GM19035 (cell line): ENCODE measurements around the gene PEF1.
A peak's percentile ranks its signal among the peaks of the same experiment; 100 is the strongest.
"Not testable (repeated sequence)": the region's sequence is repeated elsewhere in the genome, so short reads cannot be mapped to it uniquely, and the experiment has no call there.

Experiments used
- ATAC-seq: cut with Tn5 transposase; IDR thresholded peaks from one replicate; pipeline ENCODE4 v1.9.1; 2021; ENCODE audit not compliant: unreplicated experiment

The PEF1 gene

DNA sequence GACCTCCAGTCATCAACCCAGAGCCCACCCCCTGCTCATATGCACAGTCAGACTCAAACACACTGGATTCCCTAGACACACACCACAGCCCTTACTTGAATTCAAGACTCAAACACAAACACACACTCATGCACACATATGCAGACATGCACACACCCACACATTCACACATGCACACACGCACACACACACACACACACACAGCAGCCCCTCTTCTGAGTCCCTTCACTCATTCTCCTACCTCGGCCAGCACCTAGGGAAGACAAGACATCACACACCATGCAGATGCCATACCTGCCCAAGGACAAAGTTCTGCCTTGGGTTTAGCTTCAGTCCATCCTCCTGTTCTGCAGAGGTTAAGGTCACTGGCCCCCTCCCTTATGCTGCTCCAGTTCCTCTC lies 28.7 kb downstream of the PEF1 start:
- no peak for ATAC-seq

DNA sequence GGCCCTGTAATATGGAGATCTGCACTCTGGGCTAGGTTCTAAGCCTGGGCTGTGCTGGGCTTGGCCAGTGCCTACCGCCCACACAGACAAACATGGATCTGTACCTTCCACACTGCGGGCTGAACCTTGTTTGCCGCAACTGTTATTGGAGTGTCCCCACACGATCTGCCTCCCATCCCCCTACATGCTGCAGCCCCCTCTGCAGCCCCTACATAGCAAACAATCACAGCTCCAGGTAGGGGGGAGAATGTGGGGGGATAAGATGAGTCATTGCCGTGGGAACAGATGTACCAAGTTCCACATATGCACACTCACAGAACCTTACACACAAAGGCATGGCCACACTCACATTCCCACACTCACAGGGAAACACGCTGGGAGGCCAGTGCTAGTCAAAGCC lies 29.3 kb downstream of the PEF1 start:
- no peak for ATAC-seq

DNA sequence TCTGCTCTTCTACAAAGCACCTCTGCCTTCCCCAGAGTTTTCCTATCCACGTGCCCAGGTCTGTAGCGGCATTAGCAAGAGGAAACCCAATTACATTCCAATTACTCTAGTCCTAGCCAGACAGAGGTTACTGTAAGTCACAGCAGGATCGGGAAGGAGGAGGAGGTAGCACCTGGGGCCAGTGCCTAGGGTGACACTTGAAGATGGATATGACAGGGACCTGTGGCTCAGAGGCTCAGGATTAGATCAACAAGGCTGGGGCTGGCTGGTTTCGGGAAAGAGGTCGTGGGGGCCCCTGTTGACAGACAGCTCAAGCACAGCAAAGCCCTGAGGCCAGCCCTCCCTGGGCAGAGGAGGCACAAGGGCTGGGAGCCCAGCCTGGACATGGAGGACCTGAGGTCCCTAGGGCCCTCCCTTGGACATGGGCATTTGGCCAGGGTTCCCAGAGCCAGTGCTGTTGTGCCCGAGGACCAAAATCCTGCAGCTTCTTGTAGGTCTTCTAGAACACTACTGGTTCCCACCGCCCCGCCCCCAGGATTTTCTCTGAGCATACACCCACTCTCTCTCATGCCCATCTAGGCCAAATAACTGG lies 30.2 kb downstream of the PEF1 start:
- no peak for ATAC-seq

DNA sequence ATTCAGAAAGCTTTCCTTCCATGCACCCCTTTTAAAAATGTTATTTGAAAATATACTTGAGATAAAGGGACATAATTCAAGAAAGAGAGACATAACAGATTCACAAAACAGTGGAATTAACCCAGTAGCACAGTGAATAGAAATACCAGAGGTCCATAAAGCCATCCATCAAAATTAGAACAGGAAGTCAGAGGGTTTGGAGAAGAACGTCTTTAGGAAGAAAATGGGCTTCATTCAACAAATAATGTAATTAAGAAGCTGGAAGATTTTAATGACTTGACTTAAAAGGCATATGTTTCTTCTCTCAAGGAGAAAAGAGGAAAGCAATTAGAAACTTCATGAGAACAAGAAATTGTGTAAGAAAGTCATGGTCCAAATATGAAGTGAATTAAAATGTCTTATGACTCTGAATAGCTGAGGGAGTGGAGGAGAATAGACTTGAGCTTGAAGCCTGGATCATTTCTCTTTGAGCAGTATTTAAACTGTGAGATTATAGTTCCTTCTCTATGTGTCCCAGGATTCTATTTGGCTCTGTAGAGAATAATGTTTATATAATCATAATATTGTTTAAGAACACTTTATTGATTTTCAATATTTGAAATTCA lies 35.1 kb downstream of the PEF1 start:
- ATAC-seq: no peak

DNA sequence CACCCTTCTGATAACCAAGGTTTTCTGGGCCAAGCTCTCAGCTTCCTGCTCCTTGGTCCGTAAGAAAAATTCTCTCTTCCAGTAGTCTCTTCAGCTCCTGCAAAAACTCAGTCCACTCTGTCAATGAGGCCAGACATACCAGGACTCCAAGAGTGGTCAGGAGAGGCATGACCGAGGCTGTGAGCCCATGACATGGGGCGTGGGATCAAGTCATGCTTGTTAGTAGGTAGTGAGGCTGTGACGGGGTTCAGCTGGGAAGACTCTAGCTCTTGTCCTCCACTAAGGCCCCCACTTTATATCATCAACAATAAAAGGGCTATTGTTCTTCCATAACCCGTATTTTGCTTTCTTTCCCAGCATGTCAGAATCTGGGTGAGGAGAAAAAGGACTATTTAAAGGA lies 37.3 kb downstream of the PEF1 start:
- no peak for ATAC-seq

DNA sequence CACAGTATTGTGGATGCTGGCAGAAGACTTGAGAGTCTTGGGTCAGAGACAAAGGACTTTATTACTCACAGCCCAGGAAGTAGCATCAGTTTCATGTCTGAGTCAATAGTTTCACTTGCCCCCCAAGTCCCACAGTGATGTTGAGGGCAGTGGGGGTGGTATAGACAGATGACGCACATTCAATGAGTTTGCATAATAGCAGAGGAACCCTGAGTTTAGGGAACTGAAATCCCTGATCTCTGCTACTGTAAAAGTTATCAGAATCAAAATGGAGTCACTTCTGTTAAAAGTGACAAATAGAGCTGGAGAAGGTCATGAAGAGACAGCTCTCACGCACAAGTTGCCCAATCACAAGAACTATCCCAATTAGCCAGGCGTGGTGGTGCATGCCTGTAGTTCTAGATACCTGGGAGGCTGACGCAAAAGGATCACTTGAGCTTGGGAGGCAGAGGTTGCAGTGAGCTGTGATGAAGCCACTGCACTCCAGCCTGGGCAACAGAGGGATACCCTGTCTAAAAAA lies 38.7 kb downstream of the PEF1 start:
- peak; percentile 94 for ATAC-seq

DNA sequence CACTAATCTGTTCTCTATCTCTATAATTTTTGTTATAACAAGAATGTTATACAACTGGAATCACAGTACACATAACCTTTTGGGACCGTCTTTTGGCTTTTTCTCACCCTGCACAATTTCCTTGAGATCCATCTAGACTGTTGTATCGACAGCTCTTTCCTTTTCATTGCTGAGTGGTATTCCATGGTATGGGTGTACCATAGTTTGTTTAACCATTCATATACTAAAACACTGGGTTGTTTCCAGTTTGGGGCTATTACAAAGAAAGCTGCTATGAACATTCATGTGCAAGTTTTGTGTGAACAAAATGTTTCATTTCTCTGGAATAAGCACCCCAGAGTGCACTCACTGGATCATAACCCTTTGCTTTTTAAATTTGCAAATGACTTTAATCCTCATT lies 42.6 kb downstream of the PEF1 start:
- no peak for ATAC-seq

DNA sequence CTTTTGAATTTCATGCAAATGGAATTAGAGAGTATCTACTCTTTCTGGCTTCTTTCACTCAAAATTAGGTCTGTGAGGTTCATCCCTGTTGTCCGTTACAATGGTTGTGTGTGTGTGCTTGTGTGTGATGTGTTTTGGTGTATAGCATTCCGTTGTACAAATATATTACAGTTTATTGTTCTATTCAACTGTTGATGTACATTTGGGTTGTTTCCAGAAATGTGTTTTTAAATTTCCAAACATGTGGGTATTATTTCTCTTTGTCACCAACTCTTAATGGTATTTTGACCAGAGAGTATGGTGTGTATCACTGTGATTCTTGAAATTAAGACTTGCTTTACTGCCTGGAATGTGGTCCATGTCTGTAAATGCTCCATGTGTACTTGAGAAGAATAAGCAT lies 44.0 kb downstream of the PEF1 start:
- no peak for ATAC-seq

DNA sequence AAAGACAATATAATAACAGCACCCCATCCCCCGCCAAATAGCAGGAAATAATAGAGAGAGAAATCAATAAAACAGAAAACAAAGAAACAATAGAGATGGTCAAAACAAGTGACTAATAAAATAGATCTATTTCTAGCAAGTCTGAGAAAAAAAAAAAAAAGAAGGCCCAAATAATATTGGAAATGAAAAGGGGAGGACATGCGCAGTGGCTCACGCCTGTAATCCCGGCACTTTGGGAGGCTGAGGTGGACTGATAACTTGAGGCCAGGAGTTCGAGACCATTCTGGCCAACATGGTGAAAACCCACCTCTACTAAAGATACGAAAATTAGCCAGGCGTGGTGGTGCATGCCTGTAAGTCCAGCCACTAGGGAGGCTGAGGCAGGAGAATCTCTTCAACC lies 45.7 kb downstream of the PEF1 start:
- ATAC-seq: no peak

DNA sequence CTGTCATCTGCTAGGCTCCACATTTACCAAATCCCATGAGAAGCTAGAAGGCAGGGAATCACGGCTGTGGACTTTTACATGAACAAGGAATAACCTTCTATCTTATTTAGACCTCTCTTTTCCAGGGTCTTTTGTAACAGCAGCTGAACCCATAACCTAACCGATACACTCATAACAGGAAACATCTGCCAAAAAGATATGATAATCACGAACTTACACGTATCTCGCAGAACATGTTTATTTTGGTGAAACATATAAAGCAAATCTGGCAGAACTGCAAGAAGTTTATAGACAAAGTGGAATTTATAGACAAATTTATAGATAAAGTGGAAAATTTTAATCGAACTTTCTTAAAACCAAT lies 48.0 kb downstream of the PEF1 start:
- no peak for ATAC-seq

DNA sequence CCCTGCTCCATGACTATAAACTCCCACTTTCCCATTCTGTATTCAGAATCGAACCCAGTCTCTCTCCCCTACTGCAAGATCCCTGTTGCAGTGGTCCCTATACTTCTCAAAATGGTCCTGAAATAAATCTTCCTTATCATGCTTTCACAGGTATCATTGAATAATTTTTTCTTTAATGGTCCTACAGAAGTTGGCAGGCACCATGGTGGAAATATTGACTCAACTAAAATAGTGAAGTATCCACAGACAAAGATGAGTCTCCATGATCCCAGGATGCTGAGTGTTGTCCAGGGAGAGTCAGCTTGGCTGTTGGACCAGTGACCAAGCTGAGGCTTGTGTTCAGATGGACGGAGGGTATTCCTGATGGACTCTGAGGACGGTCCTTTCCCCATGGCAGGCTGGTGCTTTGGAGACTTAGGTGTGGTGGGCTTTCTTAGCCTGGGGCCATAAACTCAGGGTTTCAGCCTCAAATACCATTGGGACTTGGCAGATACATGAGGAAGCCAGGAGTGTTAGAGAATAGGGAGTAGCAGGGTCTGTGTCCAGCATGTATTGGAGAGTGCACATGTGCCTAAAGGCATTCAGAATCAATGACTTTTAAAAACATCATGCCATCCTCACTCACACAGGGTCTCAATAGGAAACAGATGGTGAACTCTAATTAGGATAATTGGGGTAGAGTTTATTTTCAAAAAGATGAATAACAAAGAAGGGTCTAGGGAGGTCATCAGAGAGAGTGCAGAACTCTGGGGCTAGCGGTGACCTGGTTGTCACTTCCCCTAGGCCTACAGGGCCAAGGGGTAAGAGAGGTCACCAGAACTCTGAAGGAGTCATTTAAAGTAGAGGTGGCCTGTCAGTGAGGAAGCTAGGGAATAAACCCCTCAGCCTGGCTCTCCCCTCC lies 48.6 kb downstream of the PEF1 start:
- no peak for ATAC-seq

DNA sequence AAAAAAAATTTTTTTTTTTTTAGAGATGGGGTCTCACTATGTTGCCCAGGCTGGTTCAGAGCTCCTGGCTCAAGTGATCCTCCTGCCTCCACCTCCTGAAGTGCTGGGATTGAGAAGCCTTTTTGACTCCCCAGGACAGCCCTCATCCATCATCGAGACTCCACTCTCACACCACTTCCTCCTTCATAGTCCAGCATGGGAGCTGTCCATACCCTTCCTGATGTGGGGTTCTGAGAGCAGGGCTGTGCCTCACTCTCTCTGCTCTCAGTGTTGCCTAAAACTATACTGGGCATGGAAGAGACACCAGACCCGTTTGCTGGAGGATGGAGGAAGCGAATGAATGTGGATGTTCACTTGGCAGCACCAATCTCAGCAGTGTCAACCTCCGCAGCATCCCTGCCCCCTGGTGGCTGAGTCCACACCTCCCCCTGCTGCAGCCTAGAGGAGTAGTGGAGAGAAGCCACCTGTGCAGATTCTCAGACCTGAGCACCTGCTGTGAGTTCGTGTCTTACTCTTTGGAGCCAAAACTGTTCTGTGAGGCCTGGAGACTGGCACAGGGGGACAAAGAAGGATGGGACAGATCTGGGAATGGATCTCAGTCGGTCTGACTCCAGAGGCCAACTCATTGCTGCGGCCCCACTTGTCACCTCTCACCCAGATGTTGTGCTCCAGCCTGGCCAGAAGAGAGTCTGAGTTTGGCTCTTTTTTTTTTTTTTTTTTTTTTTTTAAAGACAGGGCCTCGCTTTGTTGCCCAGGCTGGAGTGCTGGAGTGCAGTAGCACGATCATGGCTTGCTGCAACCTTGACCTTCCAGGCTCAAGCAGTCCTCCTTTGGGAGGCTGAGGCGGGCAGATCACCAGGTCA lies 50.7 kb downstream of the PEF1 start:
- ATAC-seq: no peak

DNA sequence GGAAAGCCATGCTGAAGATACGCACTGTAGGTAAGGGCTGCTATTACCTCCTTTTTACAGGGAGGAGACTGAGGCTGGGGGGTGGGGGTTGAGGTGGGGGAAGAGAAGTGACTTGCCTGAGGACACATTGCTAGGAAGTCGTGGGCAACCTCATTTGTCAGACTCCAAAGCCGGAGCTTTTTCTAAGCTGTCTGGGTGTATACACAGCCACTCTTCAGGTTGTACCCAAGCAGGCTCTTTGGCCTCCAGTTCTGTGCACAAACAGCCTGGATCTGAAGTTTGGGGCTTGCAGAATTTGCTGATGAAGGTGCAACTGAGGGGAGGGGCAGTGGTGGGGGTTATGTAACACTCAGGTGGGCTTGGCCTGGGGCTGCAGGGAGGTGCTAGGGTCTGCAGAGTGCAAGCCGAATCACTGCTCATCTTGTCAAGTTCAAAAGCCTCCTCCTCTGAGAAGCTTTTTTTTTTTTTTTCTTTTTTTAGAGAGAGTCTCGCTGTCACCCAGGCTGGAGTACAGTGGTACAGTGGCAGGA lies 51.5 kb downstream of the PEF1 start:
- ATAC-seq: no peak

DNA sequence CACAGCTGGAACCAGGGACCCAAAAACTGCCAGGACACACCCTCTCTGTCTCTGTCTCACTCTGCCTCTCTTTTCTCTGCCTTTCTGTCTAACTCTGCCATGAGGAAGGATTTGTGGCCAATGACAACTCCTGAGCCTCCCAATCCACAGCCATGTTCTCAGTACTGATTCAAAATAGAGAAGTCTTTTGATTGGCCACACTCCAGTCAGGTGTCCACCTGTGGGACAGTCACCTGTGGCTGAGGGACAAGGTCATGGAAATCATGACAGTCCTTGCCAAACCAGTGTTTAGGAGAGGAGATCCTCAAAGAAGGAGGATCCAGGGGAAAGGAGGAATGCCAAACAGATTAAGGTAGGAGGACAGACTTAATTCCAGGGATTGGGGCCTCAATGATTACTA lies 52.5 kb downstream of the PEF1 start:
- no peak for ATAC-seq

DNA sequence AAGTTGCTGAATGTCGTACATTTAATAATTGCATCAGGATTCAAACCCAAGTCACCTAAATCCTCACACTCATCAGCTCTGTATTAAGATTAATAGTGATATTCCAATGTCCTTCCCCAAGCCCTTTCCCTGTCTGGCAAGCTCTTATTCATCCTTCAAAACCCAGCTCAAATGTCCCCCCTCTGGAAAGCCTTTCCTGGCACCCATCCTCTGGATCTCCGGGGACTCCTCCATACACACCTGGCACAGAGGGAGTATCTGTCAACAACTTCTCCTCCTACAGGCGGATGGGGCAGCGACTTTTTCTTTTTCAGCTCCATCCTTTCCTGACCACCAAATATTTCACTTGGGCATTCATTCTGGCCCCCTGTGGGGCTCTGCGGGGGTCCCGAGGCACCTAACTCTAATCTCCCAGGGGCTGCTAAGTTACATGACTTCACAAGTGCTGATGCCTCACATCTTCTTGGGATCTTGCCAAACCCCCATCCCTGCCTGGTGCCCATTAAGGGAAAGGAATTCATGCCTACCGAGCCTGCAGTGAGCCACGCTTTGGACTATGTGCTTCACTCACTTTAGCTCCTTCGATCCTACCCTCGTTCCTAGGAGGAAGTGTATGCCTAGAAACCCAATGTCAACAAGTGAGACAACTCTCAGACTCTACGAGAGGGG lies 53.1 kb downstream of the PEF1 start:
- ATAC-seq: no peak

DNA sequence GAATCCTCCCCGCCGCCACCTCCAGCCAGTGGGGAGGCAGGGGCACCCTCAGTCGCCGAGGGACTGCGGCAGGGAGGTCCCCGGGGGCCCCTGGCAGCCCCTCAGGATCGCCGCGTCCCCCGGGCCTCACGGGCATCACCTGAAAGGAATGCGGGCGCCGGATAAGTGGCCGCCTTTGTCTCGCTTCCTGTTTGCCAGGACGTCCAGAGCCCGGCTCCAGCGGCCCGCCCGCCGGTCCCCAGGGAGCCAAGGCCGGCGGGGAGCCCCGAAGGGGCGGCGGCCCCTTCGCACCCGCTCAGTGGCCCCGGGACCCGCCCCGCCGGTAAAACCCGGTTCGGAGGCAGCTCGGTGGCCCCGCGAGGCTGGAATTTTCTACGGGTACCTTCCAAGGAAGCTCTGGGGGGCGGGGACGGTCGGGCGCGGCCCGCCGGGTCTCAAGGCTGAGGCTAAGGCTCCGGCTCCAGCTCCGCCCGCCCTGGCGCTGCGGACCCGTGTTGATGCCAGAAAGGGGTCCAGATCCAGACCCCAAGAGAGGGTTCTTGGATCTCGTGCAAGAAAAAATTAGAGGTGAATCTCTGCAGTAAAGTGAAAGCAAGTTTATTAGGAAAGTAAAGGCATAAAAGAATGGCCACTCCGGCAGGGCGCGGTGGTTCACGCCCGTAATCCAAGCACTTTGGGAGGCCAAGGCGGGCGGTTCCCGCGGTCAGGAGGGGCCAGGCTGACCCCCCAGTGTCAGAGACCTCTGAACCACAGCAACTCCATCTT lies 55.7 kb downstream of the PEF1 start:
- ATAC-seq: no peak

DNA sequence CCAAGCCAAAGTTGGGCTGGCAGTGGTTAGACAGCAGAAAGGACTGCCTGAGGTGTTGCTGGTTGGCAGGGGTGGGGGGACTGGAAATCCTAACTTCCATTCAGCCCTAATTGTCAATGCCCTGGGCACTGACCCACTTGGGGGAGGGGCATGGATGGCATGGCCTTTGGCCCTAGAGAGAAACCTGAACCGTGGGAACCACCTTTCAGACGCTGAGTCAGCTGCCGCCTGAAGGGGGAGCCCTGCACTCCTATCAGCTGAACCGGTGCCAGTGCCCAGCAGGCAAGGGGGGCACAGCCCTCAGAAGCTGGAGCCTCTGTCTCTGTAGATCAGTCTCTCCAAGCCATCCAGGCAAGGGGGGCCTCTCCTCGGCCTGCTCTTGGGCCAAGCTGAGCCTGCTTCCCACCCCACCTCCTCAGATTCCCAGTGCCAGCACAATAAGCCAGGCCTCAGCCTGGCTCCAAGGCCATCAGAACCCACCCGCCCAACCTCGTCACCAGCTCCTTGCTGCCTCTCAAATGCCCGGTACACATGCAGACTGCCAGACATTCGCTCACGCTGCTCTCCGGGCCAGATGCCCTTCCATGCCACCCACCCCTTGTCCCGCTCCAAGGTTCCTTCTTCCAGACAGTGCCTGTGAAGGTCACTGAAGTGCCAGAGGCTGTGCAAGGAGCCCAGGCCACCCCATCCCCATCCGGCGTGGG lies 56.8 kb downstream of the PEF1 start:
- ATAC-seq: no peak

DNA sequence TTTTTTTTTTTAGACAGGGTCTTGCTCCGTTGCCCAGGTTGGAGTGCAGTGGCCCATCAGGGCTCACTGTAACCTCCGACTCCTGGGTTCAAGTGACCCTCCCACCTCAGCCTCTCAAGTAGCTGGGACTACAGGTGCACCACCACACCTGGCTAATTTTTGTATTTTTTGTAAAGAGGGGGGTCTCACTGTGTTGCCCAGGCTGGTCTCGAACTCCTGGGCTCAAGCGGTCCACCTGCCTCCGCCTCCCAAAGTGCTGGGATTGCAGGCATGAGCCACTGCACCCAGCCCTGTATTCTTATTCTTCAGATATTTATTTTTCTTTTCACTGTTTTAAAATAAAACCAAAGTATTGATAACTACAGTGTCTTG lies 57.4 kb downstream of the PEF1 start:
- not testable (repeated sequence) for ATAC-seq
